ENCODE measurements around the gene FYB1.

The FYB1 gene

DNA sequence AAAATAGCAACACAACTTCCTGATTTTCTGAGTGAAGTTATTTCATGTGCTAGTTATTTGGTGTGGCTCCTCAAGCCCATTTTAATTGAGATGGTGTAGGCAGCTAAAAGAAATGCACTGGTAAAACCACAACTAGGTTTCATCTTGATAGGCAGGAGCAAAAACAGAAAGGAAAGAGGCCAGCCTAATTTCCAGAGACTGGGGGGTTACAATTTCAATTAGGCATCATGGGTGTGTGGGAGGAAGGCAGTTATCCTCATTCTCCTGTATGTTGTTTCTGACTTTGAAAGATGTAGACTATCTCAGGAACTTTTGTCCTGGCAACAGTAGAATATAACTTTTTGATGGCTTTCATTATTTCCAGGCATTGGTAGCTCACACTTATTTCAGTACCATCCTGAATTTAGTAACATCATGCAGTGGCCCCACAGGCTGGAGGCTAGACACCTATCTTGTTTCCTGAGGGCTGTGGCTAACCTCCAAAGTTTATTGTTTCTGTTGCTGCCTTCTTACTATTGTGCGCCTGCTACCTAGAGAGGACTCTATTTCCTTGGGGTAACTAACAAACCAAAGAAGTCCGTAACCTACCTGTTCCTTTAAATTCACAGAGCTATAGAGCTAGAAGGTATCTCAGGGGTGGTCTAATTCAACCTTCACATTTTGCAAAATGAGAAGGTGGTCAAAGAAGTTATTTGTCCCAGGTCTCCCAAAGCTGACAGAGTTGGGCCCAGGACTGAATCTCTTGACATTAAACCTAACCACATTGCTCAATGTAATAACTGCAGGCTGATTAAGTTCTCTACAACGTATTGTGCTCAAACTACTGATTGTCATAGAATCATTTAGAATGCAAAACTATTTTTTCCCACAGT lies 42.4 kb downstream of the FYB1 start:
- Histone ChIP-seq H4K91ac (ENCODE audit: low read length) (no peak overlapping the region), H2BK5ac (ENCODE audit: low read depth, low read length, poor library complexity, severe bottlenecking) (no peak overlapping the region), H3K18ac (ENCODE audit: low read depth in 1 of 2, low read length in 2 of 2) (no peak overlapping the region), H3K4me2 (ENCODE audit: low read length, poor library complexity, severe bottlenecking) (no peak overlapping the region), H2BK120ac (ENCODE audit: low read depth, low read length) (no peak overlapping the region), H3K23ac (ENCODE audit: low read length in 2 of 2) (no peak overlapping the region), H3K9me3 (ENCODE audit: control insufficient read depth, low read length) (peaks cover 8% of the 10 kb centered on the region), H3K4ac (ENCODE audit: low read depth in 1 of 2, low read length in 2 of 2) (no peak overlapping the region), H3K79me1 (replicated peaks; ENCODE audit: low read length, poor library complexity, severe bottlenecking) (no peaks in the 10 kb centered on the region), H3K4me1 (ENCODE audit: control insufficient read depth, insufficient read depth, low read depth, low read length) (no peaks in the 10 kb centered on the region), H4K8ac (ENCODE audit: low read length) (no peak overlapping the region), H2AFZ (ENCODE audit: low read depth, low read length) (no peak overlapping the region), H3K27me3 (ENCODE audit: control insufficient read depth in 1 of 2, insufficient read depth in 1 of 2, low read length in 2 of 2) (no peaks in the 10 kb centered on the region), H3K36me3 (ENCODE audit: control insufficient read depth in 1 of 2, insufficient read depth in 2 of 2, low read depth in 1 of 2, low read length in 2 of 2) (no peaks in the 10 kb centered on the region), H3K4me3 (ENCODE audit: insufficient read depth in 1 of 2, low read depth in 1 of 2, low read length in 2 of 2) (no peak overlapping the region), H2AK5ac (ENCODE audit: low read length, severe bottlenecking) (no peak overlapping the region), H3K14ac (ENCODE audit: low read length in 2 of 2) (no peak overlapping the region), H2BK12ac (ENCODE audit: low read length in 2 of 2) (no peak overlapping the region), H2BK15ac (ENCODE audit: low read depth, poor library complexity, severe bottlenecking) (no peak overlapping the region), H3K27ac (ENCODE audit: low read length, poor library complexity, severe bottlenecking) (no peak overlapping the region), H3K9ac (ENCODE audit: low read length) (no peak overlapping the region)
- 100% methylated on average over 3 of the region's 3 CpGs for WGBS
- DNase-seq = no peak

- Histone ChIP-seq H3K14ac (ENCODE audit: low read length in 2 of 2) (no peak overlapping the region), H2BK15ac (ENCODE audit: low read depth, poor library complexity, severe bottlenecking) (no peak overlapping the region), H3K4me2 (ENCODE audit: low read length, poor library complexity, severe bottlenecking) (no peak overlapping the region), H2AFZ (ENCODE audit: low read depth, low read length) (no peak overlapping the region), H2BK12ac (ENCODE audit: low read length in 2 of 2) (no peak overlapping the region), H3K27me3 (ENCODE audit: control insufficient read depth in 1 of 2, insufficient read depth in 1 of 2, low read length in 2 of 2) (no peaks in the 10 kb centered on the region), H3K9ac (ENCODE audit: low read length) (no peak overlapping the region), H3K36me3 (ENCODE audit: control insufficient read depth in 1 of 2, insufficient read depth in 2 of 2, low read depth in 1 of 2, low read length in 2 of 2) (no peaks in the 10 kb centered on the region), H3K23ac (ENCODE audit: low read length in 2 of 2) (no peak overlapping the region), H4K8ac (ENCODE audit: low read length) (no peak overlapping the region), H3K18ac (ENCODE audit: low read depth in 1 of 2, low read length in 2 of 2) (no peak overlapping the region), H2AK5ac (ENCODE audit: low read length, severe bottlenecking) (no peak overlapping the region), H3K9me3 (ENCODE audit: control insufficient read depth, low read length) (peaks cover 8% of the 10 kb centered on the region), H3K4me1 (ENCODE audit: control insufficient read depth, insufficient read depth, low read depth, low read length) (no peaks in the 10 kb centered on the region), H4K91ac (ENCODE audit: low read length) (no peak overlapping the region), H3K79me1 (replicated peaks; ENCODE audit: low read length, poor library complexity, severe bottlenecking) (no peaks in the 10 kb centered on the region), H2BK5ac (ENCODE audit: low read depth, low read length, poor library complexity, severe bottlenecking) (no peak overlapping the region), H2BK120ac (ENCODE audit: low read depth, low read length) (no peak overlapping the region), H3K4me3 (ENCODE audit: insufficient read depth in 1 of 2, low read depth in 1 of 2, low read length in 2 of 2) (no peak overlapping the region), H3K27ac (ENCODE audit: low read length, poor library complexity, severe bottlenecking) (no peak overlapping the region), H3K4ac (ENCODE audit: low read depth in 1 of 2, low read length in 2 of 2) (no peak overlapping the region)
- no peak for DNase-seq
- WGBS = 98% methylated on average over 5 of the region's 5 CpGs
Observed at GRCh38 chr5:39175273-39175955, 43.9 kb downstream of the FYB1 start.

GRCh38 chr5:39173069-39173468 lies 46.3 kb downstream of the FYB1 start:
- no peak overlapping the region for H2BK5ac ChIP-seq (ENCODE audit: low read depth, low read length, poor library complexity, severe bottlenecking)
- WGBS = 98% methylated on average over 3 of the region's 3 CpGs
- no peak overlapping the region for H2BK120ac ChIP-seq (ENCODE audit: low read depth, low read length)

DNA sequence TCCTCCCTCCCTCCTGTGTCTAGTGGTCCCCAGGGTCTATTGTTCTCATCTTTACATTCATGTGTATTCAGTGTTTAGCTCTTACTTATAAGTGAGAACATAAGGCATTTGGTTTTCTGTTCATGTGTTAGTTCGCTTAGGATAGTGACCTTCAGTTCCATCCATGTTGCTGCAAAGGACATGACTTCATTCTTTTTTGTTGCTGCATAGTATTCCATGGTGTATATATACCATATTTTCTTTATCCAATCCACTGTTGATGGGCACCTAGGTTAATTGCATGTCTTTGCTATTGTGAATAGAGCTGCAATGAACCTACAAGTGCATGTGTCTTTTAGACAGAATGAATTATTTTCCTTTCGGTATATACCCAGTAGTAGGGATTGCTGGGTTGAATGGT lies 46.8 kb downstream of the FYB1 start:
- Histone ChIP-seq H3K18ac (ENCODE audit: low read depth in 1 of 2, low read length in 2 of 2) (no peak overlapping the region), H3K27me3 (ENCODE audit: control insufficient read depth in 1 of 2, insufficient read depth in 1 of 2, low read length in 2 of 2) (no peaks in the 10 kb centered on the region), H3K14ac (ENCODE audit: low read length in 2 of 2) (no peak overlapping the region), H3K79me1 (replicated peaks; ENCODE audit: low read length, poor library complexity, severe bottlenecking) (no peaks in the 10 kb centered on the region), H2BK5ac (ENCODE audit: low read depth, low read length, poor library complexity, severe bottlenecking) (no peak overlapping the region), H3K36me3 (ENCODE audit: control insufficient read depth in 1 of 2, insufficient read depth in 2 of 2, low read depth in 1 of 2, low read length in 2 of 2) (no peaks in the 10 kb centered on the region), H3K27ac (ENCODE audit: low read length, poor library complexity, severe bottlenecking) (no peak overlapping the region), H2BK120ac (ENCODE audit: low read depth, low read length) (no peak overlapping the region), H3K4ac (ENCODE audit: low read depth in 1 of 2, low read length in 2 of 2) (no peak overlapping the region), H3K9ac (ENCODE audit: low read length) (no peak overlapping the region), H2AFZ (ENCODE audit: low read depth, low read length) (no peak overlapping the region), H2BK12ac (ENCODE audit: low read length in 2 of 2) (no peak overlapping the region), H4K91ac (ENCODE audit: low read length) (no peak overlapping the region), H3K9me3 (ENCODE audit: control insufficient read depth, low read length) (peaks cover 8% of the 10 kb centered on the region), H2AK5ac (ENCODE audit: low read length, severe bottlenecking) (no peak overlapping the region), H4K8ac (ENCODE audit: low read length) (no peak overlapping the region), H3K23ac (ENCODE audit: low read length in 2 of 2) (no peak overlapping the region), H2BK15ac (ENCODE audit: low read depth, poor library complexity, severe bottlenecking) (no peak overlapping the region), H3K4me1 (ENCODE audit: control insufficient read depth, insufficient read depth, low read depth, low read length) (no peaks in the 10 kb centered on the region), H3K4me2 (ENCODE audit: low read length, poor library complexity, severe bottlenecking) (no peak overlapping the region), H3K4me3 (ENCODE audit: insufficient read depth in 1 of 2, low read depth in 1 of 2, low read length in 2 of 2) (no peak overlapping the region)
- no CpG with 5 or more reads among the region's 2 CpGs for WGBS
- no peak for DNase-seq

More at GRCh38 chr5:39173069-39173468, 46.3 kb downstream of the FYB1 start:
- no peak for DNase-seq
- Histone ChIP-seq H3K4me3 (ENCODE audit: insufficient read depth in 1 of 2, low read depth in 1 of 2, low read length in 2 of 2) (no peak overlapping the region), H3K9ac (ENCODE audit: low read length) (no peak overlapping the region), H3K23ac (ENCODE audit: low read length in 2 of 2) (no peak overlapping the region), H3K4me2 (ENCODE audit: low read length, poor library complexity, severe bottlenecking) (no peak overlapping the region), H4K8ac (ENCODE audit: low read length) (no peak overlapping the region), H3K18ac (ENCODE audit: low read depth in 1 of 2, low read length in 2 of 2) (no peak overlapping the region), H3K4ac (ENCODE audit: low read depth in 1 of 2, low read length in 2 of 2) (no peak overlapping the region), H3K14ac (ENCODE audit: low read length in 2 of 2) (no peak overlapping the region), H2BK12ac (ENCODE audit: low read length in 2 of 2) (no peak overlapping the region), H2BK15ac (ENCODE audit: low read depth, poor library complexity, severe bottlenecking) (no peak overlapping the region), H3K79me1 (replicated peaks; ENCODE audit: low read length, poor library complexity, severe bottlenecking) (no peaks in the 10 kb centered on the region), H3K4me1 (ENCODE audit: control insufficient read depth, insufficient read depth, low read depth, low read length) (no peaks in the 10 kb centered on the region), H3K9me3 (ENCODE audit: control insufficient read depth, low read length) (peaks cover 8% of the 10 kb centered on the region), H4K91ac (ENCODE audit: low read length) (no peak overlapping the region), H3K27me3 (ENCODE audit: control insufficient read depth in 1 of 2, insufficient read depth in 1 of 2, low read length in 2 of 2) (no peaks in the 10 kb centered on the region), H3K36me3 (ENCODE audit: control insufficient read depth in 1 of 2, insufficient read depth in 2 of 2, low read depth in 1 of 2, low read length in 2 of 2) (no peaks in the 10 kb centered on the region), H3K27ac (ENCODE audit: low read length, poor library complexity, severe bottlenecking) (no peak overlapping the region), H2AFZ (ENCODE audit: low read depth, low read length) (no peak overlapping the region), H2AK5ac (ENCODE audit: low read length, severe bottlenecking) (no peak overlapping the region)
